Activated T-cell treated with anti-CD3 and anti-CD28 coated beads for 4 hours (primary cell): ENCODE measurements around the gene LYG2.
"Not testable (repeated sequence)": the region's sequence is repeated elsewhere in the genome, so short reads cannot be mapped to it uniquely, and the experiment has no call there.

Experiments
- DNase-seq: peaks from one replicate; pipeline ENCODE4 v3.0.0-alpha.2; 2020

Gene LYG2, protein sequence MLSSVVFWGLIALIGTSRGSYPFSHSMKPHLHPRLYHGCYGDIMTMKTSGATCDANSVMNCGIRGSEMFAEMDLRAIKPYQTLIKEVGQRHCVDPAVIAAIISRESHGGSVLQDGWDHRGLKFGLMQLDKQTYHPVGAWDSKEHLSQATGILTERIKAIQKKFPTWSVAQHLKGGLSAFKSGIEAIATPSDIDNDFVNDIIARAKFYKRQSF

DNA sequence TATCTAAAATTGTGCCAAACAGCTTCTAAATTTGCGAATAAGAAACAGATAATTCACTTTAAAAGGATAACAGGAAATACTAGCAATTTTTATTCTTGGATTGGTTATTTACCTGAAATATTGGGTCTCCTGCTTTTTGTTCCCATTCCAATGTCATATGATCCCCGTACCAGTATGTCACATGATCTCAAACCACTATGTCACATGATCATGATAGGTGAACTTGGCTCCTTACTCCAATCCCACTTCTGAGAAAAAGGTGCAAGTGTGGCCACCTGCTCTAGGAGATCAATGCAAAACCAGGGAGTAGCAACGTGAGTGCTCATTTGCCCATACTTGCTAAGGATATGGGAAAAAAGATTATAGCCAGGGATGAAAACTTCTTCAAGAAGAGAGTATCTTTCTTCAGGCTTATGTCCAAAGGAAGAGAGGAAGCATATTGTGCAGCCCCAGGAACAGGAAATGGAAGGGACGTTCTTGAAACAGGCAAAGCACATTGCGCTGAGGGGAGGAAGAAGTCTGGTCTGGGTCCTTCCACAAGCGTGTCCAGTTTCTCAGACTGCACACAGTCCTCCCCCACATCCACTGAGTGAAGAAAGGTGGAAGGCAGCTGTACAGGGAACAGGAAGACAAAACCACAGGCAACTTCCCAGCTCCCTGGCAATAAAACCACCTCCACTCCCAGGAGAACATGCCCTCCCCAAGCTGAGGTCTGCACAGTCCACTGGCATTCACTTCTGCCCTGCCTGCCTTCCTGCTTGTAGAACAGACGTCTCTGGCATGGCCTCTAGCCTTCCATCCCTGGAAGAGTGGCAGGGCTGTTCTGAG lies at the start of gene LYG2:
TSS of gene LYG2 (minus strand) at position 176 of the 828 bp plus-strand sequence. CDS start 1,406 bp downstream, outside the sequence.
- no peak for DNase-seq

DNA sequence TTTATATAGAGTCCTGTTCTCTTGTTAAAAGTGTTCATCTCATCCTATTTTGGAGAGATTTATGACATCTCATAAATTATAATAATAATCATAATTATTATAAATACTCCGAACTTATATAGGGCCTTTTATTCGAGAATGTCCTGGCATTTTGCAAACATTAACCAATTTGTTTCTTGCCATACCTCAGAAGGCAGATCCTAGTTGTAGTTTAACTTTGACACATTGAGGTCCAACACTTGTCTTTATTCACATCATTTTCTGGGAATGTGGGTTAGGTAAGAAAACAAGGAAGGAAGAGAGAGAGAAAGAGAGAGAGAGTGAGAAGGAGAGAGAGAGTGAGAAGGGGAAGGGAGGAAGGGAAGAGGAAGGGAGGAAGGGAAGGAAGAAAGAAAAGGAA lies 45.6 kb upstream of the LYG2 start, which contains the start of gene LYG1:
TSS of gene LYG1 (minus strand) at position 101 of the 400 bp plus-strand sequence. CDS start 5,527 bp downstream, outside the sequence.
- DNase-seq, result not testable (repeated sequence)

DNA sequence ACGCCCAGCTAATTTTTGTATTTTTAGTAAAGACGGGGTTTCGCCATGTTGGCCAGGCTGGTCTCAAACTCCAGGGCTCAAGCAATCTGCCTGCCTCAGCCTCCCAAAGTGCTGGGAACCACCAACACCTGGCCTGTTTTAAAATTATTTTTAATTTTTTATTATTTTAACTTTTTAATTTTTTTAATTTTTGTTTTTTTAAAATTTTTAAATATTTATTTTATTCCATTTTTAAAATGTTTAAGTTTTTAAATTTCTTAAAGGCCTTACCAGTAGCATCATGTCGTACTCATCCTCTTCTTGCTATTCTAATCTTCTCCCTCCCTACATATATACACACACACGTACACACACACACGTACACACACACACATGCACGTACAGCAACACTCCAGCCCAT lies 44.1 kb upstream of the LYG2 start:
- DNase-seq, result no peak

DNA sequence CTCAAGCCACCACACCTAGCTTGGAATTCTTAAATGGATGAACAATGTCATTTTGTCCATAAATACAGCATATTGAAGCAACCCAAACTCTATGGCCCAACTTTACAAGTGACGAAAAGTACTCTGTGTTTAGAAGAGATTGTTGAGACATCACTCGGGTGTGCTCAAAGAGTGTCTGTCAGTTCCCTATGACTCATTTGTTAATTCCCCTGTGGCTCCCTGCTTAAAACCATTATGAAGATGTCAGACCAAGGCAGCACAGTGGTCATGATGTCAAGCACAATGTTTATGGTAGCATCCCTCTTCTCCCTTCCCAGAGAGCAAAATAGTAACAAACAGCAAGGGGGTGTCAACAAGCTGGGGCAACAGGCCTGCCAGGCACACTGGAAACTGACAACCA lies 42.5 kb upstream of the LYG2 start:
- DNase-seq, result no peak

DNA sequence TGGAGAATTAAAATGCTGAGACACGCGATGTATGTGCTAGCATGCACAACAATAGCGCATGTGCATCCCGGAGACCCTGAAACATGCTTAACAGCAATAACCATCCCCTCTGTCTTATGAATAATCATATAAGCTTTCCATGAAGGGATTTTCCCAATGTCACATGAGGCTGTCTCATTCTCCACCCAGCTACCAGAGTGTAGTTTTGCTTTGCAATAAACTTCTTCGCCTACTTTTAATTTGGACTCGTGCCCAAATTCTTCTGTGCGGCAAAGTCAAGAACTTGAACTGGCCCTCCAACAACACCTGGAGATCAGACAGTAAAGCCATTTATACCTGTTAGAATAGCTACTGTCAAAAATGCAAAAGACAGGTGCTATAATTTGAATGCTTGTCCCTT lies 30.1 kb upstream of the LYG2 start:
- DNase-seq, result no peak

DNA sequence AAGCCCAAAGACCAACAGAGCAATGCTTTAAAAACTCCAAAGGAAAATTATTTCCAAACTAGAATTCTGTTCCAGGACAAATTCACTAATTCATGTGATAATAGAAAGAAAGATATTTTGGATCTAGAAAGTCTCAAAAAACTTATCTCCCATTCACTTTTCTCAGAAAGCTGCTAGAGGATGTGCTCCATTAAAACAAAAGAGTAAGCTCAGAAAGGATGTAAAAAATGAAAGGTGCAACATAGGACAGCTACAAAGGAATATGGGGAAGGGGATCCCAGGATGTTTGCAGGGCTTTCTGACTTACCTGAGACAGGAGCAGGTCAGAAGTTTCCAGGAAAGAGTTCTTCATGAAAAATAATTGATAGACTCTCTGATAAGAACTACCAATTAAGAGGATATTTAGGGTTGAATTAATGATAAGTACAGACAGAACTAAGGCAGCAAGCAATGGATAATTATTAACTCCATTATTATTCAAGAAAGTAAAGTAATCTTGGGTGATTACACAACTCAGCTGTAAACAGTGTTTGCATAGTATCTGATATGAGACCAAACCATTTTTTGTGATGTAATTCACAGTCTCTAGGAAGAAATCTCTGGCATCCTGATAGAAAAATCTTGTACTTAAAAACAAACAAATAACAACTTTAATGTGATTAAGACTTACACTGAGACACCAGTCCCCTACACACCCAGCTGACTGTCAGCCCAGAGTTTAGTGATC lies 24.7 kb upstream of the LYG2 start:
- no peak for DNase-seq

DNA sequence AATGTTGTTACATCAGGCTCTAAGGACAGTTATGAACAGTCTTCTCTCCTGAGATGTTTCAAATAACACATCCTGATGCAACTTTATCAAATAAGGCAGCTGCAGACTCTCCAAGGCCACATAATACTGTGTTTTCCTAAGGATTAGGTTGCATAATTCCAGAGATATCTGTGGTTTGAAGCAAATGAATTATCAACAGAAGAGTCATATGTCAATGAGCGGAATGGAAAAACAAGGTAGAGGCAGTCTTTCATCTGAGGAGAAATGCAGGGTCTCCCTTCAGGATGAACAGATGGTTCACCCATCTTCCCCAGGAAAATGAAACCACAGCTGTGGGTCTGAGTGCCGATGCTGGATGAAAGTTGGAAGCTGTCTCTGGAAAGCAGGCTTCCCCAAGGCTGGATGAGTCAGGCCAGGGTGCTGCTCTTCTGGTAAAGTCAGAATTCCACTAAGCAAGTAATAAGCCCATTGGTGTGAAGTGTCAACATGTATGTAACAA lies 23.4 kb upstream of the LYG2 start:
- no peak for DNase-seq

DNA sequence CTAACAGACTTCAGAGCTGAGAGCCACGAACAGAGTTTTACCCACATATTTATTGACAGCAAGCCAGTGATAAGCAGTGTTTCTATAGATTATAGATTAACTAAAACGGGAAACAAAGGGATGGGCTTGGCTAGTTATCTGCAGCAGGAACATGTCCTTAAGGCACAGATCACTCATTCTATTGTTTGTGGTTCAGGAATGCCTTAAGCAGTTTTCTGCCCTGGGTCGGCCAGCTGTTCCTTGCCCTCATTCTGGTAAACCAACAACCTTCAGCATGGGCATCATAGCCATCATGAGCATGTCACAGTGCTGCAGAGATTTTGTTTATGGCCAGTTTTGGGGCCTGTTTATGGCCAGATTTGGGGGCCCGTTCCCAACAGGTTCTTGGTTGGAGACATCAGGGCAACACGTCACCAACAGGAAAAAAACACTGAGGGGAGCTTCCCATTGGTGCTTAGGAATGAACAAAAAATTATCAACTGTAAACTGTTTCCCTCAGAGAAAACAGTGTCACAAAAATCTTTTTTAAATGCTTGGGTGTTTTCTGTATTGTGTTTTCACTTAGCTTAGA lies 22.8 kb upstream of the LYG2 start:
- DNase-seq, result not testable (repeated sequence)

DNA sequence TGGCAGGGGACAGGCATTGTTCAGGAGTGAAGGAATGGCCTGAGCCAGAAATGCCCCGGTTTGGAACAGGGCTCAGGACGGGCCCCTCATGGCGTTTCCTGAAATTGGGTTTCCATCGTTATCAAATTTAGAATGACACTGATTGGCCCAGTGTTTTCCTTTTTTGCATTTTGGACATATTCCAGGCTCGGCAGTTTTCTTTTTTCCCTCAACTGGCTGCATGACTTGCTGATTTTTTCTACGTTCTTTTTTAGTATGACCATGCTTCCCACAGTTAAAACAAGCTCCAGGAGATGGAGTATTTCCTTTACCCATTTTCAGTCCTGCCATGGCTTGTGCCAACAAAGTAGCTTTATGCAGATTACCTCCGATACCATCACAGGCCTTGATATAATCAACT lies 20.4 kb upstream of the LYG2 start:
- no peak for DNase-seq

DNA sequence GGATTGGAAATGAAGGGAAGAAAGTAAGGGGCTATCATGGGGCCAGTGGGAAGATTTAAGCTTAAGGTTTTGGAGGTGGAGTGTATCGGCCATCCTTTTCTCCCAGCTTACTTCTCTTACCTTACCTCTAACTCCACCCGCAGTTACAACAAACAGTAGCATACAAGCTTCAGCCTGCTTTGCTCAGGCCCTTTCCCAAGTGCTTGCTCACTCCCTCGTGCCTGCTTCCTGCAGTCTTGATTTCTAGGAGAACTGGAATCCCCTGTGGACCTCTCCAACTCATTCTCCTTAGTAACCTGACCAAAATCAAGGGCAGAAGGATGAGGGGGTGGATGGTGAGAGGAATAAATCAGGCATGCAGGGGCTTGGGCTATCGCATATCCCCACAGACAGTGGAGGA lies 5.8 kb upstream of the LYG2 start:
- DNase-seq, result no peak

DNA sequence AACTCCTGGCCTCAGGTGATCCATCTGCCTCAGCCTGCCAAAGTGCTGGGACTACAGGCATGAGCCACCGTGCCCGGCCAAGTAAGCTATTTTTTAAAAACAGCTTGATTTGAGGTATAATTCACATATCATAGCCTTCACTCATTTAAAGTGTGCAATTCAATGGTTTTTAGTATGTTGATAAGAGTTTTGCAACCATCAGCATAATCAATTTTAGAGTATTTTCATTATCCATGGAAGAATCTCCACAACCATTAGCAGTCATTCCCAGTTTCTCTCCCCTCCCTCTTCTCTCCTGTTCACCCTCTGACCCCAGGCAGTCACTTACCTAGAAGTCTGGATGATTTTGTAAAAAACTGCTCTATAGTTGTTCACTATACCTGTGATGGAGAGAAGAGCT lies 4.7 kb upstream of the LYG2 start:
- no peak for DNase-seq

DNA sequence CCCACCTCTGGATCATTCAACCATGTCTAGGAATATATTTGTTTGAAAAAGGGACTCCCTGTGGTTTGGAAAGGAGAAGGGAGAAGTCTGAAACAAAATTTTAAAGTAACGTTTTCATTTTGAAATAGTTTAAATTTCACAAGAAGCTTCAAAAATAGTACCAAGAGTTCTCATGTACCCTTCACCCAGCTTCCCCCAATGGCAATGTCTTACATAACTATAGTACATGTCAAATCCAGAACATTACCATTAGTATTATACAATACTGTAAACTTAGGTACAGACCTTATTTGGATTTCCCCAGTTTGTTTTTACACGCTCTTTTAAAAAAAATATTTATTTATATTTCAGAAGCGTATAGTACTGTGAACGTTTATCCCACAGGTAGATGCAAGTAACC lies 4.0 kb upstream of the LYG2 start:
- no peak for DNase-seq

DNA sequence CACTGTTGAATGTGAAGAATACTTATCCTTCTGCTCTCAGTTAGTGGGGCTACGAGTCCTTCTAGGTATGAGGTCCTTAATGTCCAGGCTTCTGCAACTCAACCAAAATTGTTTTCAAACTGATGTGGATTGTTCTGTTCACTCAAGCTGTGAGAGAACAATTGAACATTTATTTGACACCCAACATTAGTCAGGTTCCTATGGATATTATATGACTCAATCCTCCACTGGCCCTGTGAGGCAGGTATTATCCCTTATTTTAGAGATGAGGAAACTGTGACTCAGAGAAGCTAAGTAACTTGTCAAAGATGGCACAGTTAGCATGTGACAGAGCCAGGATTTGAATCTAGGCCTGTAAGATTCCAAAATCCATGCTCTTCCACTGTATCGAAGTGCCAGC lies 1.2 kb upstream of the LYG2 start:
- DNase-seq, result no peak

DNA sequence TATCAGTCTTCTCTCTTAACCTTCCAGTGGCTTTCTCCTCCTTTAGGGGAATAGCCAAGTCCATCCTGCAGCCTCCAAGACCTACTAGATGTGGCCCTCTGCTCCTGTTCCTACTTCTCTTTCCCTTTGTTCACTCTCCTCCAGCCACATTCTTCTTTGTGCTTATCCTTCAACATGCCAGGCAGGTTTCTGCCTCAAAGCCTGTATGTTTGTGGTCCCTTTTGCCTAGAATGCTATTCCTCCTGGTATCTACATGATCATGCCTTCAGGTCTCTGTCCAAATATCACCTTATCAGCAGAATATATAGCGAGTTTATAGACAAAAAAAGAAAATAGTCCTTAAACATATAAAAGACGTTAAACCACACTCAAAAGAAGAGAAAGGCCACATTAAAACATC lies 5.5 kb downstream of the LYG2 start:
- DNase-seq, result no peak

DNA sequence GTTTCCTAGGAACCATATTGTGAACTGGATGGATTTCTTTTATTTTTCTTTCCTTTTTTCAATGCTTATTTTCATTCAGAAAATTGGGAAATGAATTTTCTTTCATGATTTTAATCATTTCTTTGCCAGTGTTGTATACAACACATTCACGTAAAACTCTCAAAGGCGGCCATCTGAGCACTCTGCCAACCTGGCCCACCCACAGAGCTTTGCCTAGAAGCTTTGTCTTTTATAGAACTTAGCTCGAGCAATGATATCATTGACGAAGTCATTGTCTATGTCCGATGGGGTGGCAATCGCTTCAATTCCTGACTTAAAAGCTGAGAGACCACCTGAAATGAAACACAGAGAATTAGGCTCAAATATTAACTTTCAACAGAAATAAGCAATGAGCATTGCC lies 13.3 kb downstream of the LYG2 start:
- DNase-seq, result no peak

DNA sequence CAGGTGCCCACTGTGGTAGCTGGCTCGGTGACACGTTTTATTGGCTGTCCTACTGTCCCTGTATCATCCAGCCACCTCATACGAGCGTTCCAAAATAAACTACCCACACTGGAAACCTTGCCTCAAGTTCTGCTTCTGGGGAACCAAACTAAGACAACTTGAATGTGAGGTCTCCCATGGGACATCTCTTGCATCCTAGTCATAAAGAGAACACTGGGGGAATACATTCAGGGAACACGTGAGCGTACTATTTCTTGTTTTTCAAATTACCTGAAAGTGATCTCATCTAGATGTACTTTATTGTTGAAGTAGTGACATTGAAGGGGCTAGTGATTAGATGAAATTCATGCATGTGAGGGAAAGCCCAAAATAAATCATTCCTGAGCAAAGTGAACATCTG lies 15.0 kb downstream of the LYG2 start:
- DNase-seq, result no peak

DNA sequence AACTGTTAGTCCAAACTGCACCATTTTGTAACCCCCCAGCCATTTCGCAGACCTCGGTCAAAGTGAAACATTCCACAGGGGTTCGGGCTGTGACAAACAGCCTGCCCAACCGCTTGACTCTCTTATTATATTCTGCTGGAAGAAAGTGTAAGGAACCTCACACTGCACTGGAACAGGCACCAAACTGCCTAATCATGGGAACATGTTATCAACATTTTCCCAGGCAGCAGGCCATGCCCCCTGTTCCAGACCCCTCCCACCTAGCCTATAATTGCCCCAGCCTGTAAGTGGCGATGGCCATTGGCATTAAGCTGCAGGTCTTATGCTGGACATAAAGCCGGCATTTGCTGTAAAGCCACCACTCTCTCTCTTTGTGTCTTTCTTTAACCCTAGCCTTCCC lies 16.9 kb downstream of the LYG2 start:
- DNase-seq, result no peak

DNA sequence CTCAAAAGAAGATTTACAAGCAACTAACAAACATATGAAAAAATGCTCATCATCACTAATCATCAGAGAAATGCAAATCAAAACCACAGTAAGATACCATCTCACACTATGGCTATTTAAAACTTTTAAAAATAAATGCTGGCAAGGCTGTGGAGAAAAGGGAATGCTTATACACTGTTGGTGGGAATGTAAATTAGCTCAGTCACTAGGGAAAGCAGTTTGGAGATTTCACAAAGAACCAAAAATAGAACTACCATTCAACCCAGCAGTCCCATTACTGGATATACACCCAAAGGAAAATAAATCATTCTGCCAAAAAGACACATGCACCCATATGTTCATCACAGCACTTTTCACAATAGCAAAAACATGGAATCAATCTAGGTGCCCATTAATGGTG lies 22.3 kb downstream of the LYG2 start:
- DNase-seq, result not testable (repeated sequence)

DNA sequence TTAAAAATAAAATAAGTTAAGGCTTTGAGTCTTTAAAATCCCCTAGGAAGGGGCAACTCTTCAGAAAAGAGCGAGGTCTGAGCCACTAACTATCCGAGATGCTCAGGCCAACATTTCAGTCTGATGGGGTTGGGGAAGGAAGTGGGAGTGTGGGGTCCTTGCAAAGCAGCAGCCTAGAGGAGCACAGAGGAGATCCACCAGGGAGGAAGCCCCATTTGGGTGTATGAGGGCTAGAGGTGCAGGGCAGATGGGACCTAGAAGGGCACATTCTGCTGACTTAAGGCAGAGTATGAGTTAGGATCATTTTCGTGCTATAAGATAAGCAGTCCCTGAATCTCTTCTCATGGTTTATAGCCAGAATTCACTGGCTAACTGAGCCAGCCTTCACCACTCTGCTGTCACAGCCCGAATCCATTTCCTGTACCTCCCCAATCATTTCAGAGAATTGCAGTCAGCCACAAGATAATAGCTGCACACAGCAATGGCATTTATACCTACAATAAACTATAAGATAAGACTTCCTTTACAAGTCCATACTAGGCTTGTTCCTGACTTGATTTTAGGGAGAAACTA lies 37.5 kb downstream of the LYG2 start:
- no peak for DNase-seq

DNA sequence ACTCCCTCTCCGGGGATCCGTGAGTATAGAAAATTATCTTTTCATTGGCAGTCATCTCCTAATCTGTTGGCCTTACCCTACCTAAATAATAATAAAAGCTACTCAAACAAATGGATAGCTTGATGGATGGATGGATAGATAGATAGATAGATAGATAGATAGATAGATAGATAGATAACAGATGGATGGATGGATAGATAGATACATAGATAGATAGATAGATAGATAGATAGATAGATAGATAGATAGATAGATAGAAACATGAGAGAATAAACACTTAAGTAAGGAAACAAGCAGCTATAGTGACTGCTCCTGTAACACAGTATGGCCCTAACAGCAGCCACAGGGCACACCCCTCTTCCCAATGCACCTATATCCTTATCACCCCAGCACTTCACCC lies 39.4 kb downstream of the LYG2 start:
- DNase-seq, result no peak

DNA sequence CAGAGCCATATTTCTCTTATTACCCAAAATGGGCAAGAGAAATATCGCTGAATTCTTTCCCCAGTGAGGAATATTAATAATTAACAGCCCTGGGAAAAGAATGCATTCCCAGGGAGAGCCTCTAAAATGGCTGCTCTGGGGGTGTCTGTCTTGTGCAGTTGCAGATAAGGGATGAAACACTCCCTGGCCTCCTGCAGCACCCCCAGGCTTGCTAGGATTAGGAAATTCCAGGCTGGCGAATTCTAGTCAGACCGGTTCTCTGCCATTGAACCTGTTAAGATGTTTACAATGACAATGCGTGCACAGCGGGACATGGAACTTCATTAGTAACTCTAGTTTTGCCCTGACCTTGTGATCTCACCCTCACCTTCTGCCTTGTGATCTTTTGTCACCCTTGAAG lies 50.0 kb downstream of the LYG2 start:
- DNase-seq, result no peak

DNA sequence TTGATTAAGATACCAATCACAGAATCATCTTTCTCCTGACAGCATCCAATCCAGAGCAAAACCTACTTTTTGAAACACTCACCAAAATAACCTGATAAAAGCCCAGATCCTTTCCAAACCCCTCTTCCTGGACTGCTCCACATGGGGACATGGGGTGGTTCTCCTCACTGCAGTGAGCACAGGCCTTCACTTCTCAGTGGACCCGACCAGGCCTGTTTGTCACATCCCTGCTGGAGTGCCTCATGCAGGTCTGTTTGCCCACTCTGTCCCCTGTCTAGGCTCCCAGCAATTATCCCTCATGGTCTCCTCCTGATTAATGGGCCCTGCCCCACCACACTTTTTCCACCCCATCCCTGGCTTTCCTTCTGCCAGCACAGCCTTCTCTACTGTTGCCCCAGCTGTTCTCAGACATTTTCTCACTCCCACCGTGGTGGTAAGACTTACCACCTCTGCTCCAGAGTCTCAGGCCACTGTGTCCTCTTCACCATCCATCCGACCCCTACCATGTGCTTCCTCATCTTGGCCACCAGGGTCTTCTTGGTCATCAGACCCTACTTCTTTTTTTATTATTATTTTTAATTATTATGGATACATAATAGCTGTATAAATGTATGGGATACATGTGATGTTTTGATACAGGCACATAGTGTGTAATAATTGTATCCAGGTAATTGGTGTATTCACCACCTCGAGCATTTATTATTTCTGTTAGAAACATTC lies 53.3 kb downstream of the LYG2 start:
- DNase-seq, result no peak
